Osteocyte (in vitro differentiated cells): ENCODE measurements around the gene PTPRM. TPM values are rescaled to one million over a fixed set of nuclear protein-coding genes. Genes with fewer than 3 reads are reported as not detected.

Experiments
- DNase-seq: peaks from one replicate; pipeline ENCODE4 v3.0.0; 2021; ENCODE audit warnings: mixed read lengths; ENCODE audit not compliant: unreplicated experiment; ENCODE audit errors: extremely low spot score
- H3K27ac Mint-ChIP-seq: one replicate; pipeline ENCODE4 v1.8.0; 2021; ENCODE audit warnings: mild to moderate bottlenecking, mixed read lengths; ENCODE audit not compliant: unreplicated experiment
- H3K27me3 Mint-ChIP-seq: one replicate; pipeline ENCODE4 v1.8.0; 2021; ENCODE audit warnings: mixed read lengths; ENCODE audit not compliant: unreplicated experiment
- H3K36me3 Mint-ChIP-seq: one replicate; pipeline ENCODE4 v1.8.0; 2021; ENCODE audit warnings: mixed read lengths; ENCODE audit not compliant: unreplicated experiment
- H3K4me1 Mint-ChIP-seq: one replicate; pipeline ENCODE4 v1.8.0; 2021; ENCODE audit warnings: mixed read lengths; ENCODE audit not compliant: unreplicated experiment
- H3K4me3 Mint-ChIP-seq: one replicate; pipeline ENCODE4 v1.8.0; 2021; ENCODE audit warnings: mild to moderate bottlenecking, moderate library complexity, mixed read lengths; ENCODE audit not compliant: unreplicated experiment
- H3K9me3 Mint-ChIP-seq: one replicate; pipeline ENCODE4 v1.8.0; 2021; ENCODE audit warnings: mixed read lengths; ENCODE audit not compliant: unreplicated experiment
- CTCF ChIP-seq: fragments of 200-600 bp; sonication (generic); IDR thresholded peaks from 2 replicates; pipeline ENCODE4 v1.5.0; 2021; ENCODE audit warnings: antibody characterized with exemption, mild to moderate bottlenecking, moderate library complexity
- total RNA-seq: library from RNA; stranded (reverse); gene quantifications from 2 replicates; pipeline ENCODE4 v1.2.1, GENCODE V29; 2021

Gene PTPRM
- total RNA-seq, 1 donor from 2014 or later, result 105 TPM

DNA sequence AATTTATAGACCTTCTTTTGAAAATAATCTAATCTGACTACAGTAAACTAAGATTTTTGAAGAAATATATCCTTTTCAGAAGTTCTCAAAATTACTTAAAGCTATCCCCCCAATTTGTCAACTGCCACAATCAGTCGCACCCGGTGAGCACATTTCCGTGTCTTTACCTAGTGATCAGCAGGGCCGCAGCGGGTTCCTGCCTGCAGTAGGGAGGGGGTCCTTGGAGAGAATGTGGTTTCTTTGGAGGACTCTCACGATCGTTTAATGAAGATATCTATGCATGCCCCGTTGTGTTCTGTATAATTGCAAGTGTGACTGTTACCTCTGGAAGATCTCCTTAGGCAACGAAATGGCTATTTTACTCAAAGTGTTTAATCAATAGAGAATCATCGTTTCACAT is 790.2 kb downstream of the PTPRM start:
- no peak for DNase-seq
- H3K27ac Mint-ChIP-seq, result no peak overlapping the region
- no peaks in the 10 kb centered on the region for H3K27me3 Mint-ChIP-seq
- no peak overlapping the region for H3K4me3 Mint-ChIP-seq
- no peaks in the 10 kb centered on the region for H3K36me3 Mint-ChIP-seq
- no peaks in the 10 kb centered on the region for H3K9me3 Mint-ChIP-seq
- no peaks in the 10 kb centered on the region for H3K4me1 Mint-ChIP-seq
- TF ChIP-seq CTCF, result no peak

DNA sequence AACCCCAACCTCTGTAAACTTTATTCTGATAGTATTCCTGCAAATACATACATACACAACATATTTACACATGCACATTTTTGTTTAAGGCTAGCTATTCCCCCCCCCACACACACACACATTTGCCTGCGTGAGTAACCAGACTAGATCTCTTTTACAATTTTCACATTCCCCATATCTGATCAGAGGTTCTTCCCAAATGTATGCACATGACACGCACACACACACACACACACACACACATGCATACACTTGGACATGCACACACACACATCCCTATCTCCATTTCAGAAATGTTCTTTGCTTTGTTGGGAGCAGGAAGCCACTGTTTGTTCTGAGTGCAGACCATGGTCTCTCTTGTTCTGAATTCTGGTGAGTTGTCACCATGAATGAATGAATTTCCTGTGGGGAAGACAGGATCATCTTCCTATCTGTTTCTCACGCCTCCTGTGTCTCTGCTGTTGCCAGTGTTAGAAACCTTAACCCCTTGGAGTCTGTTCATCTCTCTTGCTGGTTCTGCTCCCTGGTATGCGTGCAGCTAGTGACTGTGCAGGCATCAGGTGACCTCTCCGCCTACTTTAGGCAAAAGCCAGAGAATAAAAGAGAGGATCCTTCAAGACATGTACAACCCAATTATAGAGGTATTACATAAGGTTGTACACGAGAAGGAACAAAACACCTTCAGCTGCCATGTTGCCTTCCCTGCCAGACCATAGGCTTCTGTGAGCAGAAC is 791.1 kb downstream of the PTPRM start:
- no peaks in the 10 kb centered on the region for H3K36me3 Mint-ChIP-seq
- H3K4me1 Mint-ChIP-seq, result no peaks in the 10 kb centered on the region
- H3K27me3 Mint-ChIP-seq, result no peaks in the 10 kb centered on the region
- H3K27ac Mint-ChIP-seq, result no peak overlapping the region
- TF ChIP-seq CTCF, result no peak
- no peak overlapping the region for H3K4me3 Mint-ChIP-seq
- H3K9me3 Mint-ChIP-seq, result no peaks in the 10 kb centered on the region
- no peak for DNase-seq

DNA sequence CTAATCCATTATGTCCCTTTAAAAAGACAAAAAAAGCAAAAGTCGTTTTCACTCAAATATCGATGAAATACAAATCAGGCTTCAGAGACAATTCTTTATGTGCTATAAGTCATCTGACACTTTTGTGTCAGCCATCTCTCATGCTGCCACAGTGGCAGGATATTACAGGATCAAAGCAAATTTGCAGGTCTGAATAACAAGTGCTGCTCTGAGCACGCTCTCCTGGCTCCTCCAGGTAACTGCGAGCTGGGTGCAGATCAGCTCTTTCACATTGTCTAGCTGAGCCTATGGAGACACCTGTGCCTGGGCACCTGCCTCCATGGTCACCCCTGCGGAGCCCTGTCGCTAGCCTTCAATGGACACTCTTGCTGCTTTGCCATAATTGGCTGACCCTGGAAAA is 792.0 kb downstream of the PTPRM start:
- no peaks in the 10 kb centered on the region for H3K27me3 Mint-ChIP-seq
- no peaks in the 10 kb centered on the region for H3K9me3 Mint-ChIP-seq
- H3K4me1 Mint-ChIP-seq, result no peaks in the 10 kb centered on the region
- no peak for DNase-seq
- no peaks in the 10 kb centered on the region for H3K36me3 Mint-ChIP-seq
- no peak for TF ChIP-seq CTCF
- H3K27ac Mint-ChIP-seq, result no peak overlapping the region
- H3K4me3 Mint-ChIP-seq, result no peak overlapping the region

- Mint-ChIP-seq H3K4me1 (no peaks in the 10 kb centered on the region), H3K4me3 (no peak overlapping the region), H3K27me3 (no peaks in the 10 kb centered on the region), H3K9me3 (no peaks in the 10 kb centered on the region), H3K36me3 (no peaks in the 10 kb centered on the region), H3K27ac (no peak overlapping the region)
- no peak for DNase-seq
- no peak for TF ChIP-seq CTCF
Observed at GRCh38 chr18:8359481-8359880, 792.4 kb downstream of the PTPRM start.

DNA sequence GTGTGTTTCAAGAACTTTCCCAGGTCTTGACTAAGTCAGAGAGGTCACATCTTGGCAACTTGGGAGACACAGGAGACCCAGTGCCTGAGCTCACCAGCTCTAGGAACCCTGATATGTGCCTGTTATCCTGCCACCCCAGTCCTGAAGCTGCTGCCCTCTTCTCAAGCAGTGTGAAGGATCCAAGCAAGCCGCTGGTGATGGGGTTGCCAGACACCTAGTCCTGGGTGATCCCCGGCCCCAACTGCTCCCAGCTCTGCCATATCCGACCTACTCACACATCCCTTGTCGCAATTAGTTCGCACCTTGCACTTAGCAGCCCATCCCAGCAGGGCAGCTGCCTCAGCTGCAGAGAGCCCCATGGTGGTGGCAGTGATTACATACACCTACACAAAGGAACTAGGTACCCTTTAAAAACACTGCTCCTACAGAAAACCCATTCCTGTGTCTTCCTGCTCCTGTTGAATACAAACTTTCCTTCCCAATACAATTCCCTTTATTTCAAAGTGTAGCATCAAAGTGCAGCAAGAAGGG is 794.9 kb downstream of the PTPRM start:
- H3K4me1 Mint-ChIP-seq, result peaks cover 4% of the 10 kb centered on the region
- TF ChIP-seq CTCF, result no peak
- H3K4me3 Mint-ChIP-seq, result no peak overlapping the region
- no peak overlapping the region for H3K27ac Mint-ChIP-seq
- no peaks in the 10 kb centered on the region for H3K9me3 Mint-ChIP-seq
- no peak for DNase-seq
- peaks cover 2% of the 10 kb centered on the region for H3K36me3 Mint-ChIP-seq
- no peaks in the 10 kb centered on the region for H3K27me3 Mint-ChIP-seq
